HG03342 (cell line): ENCODE measurements around the gene HIVEP2.
"Not testable (repeated sequence)": the region's sequence is repeated elsewhere in the genome, so short reads cannot be mapped to it uniquely, and the experiment has no call there.

ENCODE experiments used
- ATAC-seq: cut with Tn5 transposase; IDR thresholded peaks from one replicate; pipeline ENCODE4 v1.9.1; 2021; ENCODE audit warnings: mild to moderate bottlenecking, moderate library complexity; ENCODE audit not compliant: unreplicated experiment

Gene HIVEP2

GRCh38 chr6:142945049-142945445 lies at the start of gene HIVEP2:
TSS of gene HIVEP2 (minus strand) at chr6:142945176. CDS start at chr6:142774738, 170,438 bp downstream.
- peak; percentile 14 for ATAC-seq

GRCh38 chr6:142993977-142994376 lies 49.0 kb upstream of the HIVEP2 start:
- ATAC-seq = no peak

- ATAC-seq = no peak
These were observed 42.5 kb upstream of the HIVEP2 start for GRCh38 chr6:142987490-142987889.

GRCh38 chr6:142985281-142985680 lies 40.3 kb upstream of the HIVEP2 start:
- no peak for ATAC-seq

- ATAC-seq = no peak
These were observed 39.4 kb upstream of the HIVEP2 start for GRCh38 chr6:142984386-142984785.

GRCh38 chr6:142975365-142975764 lies 30.4 kb upstream of the HIVEP2 start:
- no peak for ATAC-seq

GRCh38 chr6:142970941-142971340 lies 26.0 kb upstream of the HIVEP2 start:
- ATAC-seq = not testable (repeated sequence)

GRCh38 chr6:142968601-142969000 lies 23.6 kb upstream of the HIVEP2 start:
- no peak for ATAC-seq

GRCh38 chr6:142966294-142966693 lies 21.3 kb upstream of the HIVEP2 start:
- ATAC-seq = no peak

- ATAC-seq = no peak
These were observed 20.2 kb upstream of the HIVEP2 start for GRCh38 chr6:142965164-142965563.

GRCh38 chr6:142960098-142960497 lies 15.1 kb upstream of the HIVEP2 start:
- ATAC-seq = no peak

- ATAC-seq = no peak
These were observed 13.4 kb upstream of the HIVEP2 start for GRCh38 chr6:142958343-142958742.

GRCh38 chr6:142956726-142957125 lies 11.8 kb upstream of the HIVEP2 start:
- ATAC-seq = no peak

GRCh38 chr6:142954844-142955243 lies 9.9 kb upstream of the HIVEP2 start:
- peak; percentile 37 for ATAC-seq

- no peak for ATAC-seq
These were observed 8.6 kb upstream of the HIVEP2 start for GRCh38 chr6:142953373-142954273.

- peak; percentile 80 for ATAC-seq
These were observed 7.6 kb upstream of the HIVEP2 start for GRCh38 chr6:142952614-142953013.

GRCh38 chr6:142950291-142950690 lies 5.3 kb upstream of the HIVEP2 start:
- no peak for ATAC-seq

GRCh38 chr6:142947714-142948480 lies 2.9 kb upstream of the HIVEP2 start:
- ATAC-seq = peak; percentile 13

GRCh38 chr6:142946924-142947713 lies 2.1 kb upstream of the HIVEP2 start:
- ATAC-seq = peak; percentile 49

- peak; percentile 26 for ATAC-seq
These were observed 1.4 kb upstream of the HIVEP2 start for GRCh38 chr6:142946181-142946923.
